Activated CD8-positive, alpha-beta memory T cell treated with anti-CD3 and anti-CD28 coated beads for 4 hours (primary cell): Measurements from ENCODE around the gene FAU.

ENCODE experiments used
- DNase-seq, 2 donors: peaks; one replicate each; pipeline ENCODE4 v3.0.0-alpha.2; 2020; ENCODE audit warnings: low read depth in 2 of 2

The FAU gene

DNA sequence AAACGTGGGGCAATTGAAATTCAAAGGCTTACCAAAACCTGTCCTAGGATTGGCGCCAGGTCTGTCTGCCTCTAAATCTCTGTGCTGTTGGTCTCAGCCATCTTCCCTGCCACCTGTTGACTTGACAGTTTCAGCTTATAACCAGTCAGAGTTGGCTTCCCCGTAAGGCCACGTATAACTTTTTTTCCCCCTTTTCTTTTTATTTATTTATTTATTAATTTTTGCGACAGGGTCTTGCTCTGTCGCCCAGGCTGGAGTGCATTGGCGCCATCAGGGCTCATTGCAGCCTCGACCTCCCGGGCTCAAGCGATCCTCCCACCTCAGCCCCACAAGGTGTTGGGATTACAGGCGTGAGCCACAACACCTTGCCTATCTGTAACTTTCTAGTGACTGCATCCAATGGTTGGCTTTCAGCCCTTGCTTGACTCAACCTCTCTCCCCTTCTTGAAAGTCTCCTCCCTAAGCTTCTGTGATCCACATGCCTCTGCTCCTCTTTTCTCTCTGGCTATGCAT is 13.8 kb upstream of the FAU start:
- DNase-seq = no peak

DNA sequence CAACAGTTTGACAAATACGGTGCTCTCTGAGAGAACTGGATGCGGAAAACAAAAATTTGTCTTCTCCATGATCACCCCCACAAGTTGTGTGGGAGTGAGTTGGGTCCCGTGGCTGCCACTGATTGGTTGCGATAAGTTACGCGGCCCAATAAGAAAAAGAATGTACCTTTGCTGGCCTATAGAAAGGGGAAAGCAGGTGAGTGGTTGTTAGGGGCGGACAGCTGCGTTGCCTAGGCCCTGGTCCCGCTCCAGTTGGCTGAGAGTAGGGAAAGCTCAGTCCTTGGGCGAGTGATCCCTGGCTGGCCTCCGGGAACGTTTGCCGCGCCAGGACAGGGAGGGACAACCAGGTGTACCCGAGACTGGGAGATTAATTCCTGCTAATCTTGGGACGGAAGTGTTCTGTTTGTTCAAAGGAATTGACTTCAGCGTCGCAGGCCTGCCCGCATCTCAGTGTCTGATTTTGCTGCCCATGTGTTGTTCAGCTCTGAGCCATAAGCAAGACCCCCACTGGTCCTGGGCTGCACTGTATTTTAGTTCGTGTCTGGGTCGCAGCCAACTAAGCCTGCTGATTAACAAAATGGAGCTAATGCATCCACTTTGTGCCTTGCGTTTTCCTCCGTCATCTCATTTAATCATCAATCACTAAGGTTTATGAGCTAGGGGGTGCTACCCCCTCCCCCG is 13.2 kb upstream of the FAU start:
- peak; percentile 65 to 76 for DNase-seq

DNA sequence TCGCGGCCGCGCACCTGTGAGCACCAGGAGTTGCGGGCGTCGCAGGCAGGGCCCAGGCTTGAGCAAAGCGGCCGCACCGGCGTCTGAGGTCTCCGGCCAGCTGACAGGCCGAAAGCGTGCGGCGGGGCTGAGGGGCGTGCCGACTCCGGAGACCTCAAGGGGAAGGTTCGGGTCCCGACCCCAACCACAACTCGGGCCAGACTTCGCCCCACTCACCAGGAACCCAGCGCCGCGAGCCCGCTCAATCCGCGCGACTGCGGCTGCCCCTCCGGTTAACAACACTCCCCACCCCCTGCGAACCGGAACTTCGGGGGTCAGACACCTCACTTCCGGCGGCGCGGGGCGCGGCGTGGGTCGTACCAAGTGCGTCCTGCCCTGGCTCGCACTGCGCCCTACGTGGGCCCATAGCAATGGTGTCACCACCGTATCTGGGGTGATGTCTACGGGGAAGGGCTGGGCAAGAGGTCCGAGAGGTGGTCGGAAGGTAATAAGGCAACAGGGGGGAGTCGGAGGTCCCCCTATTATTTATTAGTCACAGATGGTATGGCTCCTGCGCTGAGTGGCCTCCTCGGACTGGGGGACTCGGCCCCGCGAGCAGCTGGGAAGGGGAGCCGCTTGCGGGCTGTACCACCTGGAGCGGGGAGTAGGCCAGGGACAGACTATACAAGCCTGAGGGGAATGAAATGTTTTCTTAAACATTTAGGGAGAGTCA is 12.5 kb upstream of the FAU start, which contains the start of gene SYVN1:
Gene SYVN1, minus strand, starts transcription at position 280 of the 712 bp plus-strand sequence. CDS start 918 bp downstream, outside the sequence.
- DNase-seq = peak; percentile 84 to 89

DNA sequence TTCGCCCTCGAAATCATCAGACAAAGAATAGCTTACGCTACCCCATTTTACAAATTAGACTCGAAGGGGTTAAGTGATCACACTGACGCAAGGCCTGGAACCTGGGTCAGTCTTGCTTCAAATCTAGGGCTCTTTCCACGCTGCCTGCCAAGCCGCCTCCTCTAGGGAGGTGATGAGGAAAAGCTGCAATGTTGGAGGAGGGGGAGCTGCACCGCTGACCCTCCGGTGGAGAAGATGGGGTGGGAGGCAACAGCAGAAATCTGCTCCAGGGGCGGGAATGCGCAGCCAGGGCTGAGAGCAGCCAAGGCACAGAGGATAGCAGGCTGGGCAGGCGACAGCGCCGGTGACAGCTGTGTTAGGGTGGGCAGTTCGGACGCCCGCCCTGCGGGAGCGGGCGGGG is 11.8 kb upstream of the FAU start:
- no peak for DNase-seq

DNA sequence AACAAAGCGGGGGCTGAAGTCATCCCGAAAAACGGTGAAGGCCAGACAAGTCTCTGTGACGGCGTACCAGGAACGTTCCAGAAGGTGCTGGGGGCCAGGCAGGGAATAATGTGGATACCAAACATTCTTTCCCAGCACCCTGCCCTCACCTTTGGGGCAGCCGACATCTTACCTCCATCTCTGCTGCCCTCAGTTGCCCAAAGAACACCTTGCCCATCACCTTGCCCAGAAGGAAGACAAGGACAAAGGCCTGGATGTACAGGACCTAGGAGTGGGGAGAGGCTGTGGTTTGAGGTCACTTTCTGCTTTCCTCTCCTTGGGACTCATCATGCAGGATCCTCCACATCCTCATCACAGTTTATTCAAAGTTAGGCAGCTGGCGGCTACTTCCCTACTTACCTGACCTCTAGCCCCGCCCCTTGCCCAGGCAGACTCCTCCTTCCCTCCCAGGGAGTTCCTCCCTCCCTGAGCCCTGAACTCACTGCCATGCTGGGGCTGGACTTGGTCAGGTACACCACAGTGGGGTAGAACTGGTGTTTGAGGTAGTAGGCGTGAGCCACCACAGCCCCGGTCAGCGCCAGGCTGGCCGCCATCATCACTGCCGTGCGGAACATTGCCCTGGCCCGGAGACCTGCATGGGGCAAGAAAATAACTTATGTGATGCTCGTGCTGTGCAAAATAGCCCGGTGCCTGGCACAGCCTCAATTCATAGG is 11.2 kb upstream of the FAU start:
- no peak for DNase-seq

DNA sequence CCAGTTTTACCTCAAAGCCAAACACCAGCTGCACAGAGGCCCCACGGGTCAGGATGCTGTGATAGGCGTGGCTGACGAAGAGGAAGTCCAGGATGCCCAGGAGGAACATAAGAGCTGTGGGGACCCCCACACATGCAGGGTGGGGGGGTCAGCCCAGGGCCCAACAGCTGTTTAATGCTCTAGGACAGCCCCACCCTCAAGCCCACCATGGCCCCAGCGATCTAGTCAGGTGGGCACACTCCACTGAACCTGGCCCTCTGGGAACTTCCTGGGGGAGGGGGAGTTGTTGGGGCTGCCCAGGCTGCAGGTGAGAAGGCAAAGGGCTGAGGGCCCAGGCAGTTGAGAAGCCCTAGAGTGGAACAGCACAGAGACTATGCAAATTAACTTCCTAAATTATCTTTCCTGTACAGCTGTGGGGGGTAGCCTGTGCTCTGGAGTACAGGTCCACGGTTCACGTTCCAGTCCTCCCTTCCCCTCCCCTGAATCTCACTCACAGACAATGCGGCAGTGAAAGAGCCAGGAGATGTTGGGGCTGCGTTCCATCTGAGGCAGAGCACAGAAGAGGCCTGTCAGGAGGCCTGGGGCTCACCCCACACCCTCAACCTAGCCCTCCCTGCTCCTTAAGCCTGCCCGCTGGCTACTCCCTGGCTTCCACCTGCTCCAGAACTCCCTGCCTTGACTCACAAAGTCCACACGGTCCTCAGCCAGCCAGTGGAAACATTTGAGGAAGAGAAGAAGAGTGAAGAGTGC is 10.5 kb upstream of the FAU start:
- no peak for DNase-seq

DNA sequence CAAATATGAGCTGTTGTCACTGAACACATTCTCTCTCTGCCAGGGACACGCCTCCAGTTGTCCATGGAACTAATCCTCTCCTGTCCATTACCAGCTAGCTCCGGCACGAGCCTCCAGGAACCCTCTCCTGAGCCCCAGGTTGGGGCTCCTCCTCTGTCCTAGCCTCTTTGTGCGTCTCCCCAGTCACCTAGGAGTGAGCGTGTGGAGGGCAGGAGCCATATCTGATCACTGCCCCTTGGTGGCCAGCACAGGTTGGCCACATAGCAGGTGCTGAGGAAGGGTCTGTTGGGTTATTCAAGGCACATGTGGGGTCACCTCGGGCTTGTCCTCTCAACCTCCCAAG is 9.9 kb upstream of the FAU start:
- DNase-seq = no peak

DNA sequence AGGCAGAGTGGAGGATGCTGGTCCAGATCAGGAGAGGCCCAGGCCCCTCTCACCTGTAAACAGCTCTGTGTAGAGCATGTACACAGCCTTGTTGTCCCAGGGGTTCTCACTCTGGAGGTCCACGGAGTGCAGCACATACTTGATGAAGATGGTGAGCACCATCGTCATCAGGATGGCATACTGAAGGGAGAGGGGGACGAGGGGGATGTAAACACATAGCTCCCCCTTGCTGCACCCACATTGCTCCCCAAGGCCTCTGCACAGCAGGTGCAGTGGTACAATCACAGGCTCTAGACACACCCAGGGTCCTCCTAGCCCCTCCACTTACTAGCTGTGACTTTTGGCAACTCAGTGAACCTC is 9.5 kb upstream of the FAU start:
- no peak for DNase-seq

DNA sequence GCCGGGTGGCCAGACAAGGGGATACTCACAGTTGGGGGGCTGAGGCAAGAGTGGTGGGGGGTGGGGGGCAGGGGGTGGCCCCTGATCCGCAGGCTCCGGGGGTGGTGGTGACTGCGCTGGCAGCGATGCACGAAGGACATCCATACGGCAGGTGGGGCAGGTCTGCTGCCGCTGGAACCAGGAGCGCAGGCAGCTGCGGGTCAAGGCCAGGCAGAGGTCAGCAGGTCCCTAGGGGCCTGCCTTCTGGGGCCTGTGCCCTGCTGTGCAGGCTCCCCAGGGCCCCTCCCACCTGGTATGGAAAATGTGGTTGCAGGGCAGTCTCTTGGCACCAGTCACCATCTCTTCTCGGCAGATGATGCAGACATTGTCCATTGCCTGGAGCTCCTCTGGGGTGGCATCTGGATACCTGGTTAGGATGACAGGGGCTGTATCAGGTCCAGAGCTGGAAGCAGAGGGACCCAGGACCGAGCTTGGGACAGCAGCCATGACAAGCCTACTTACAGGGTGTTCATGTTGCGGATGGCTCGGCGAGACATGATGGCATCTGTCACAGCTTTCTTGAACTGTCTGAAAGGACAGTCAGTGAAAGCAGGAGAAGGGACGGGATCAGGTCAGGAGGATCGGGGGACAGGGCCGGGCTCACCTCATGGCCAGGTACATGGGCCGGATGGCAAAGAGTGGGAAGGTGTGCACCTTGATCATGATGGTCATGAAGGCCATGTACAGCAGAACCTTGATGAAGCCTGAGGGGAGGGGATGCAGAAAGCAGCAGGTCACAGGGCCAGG is 8.9 kb upstream of the FAU start:
- no peak for DNase-seq

DNA sequence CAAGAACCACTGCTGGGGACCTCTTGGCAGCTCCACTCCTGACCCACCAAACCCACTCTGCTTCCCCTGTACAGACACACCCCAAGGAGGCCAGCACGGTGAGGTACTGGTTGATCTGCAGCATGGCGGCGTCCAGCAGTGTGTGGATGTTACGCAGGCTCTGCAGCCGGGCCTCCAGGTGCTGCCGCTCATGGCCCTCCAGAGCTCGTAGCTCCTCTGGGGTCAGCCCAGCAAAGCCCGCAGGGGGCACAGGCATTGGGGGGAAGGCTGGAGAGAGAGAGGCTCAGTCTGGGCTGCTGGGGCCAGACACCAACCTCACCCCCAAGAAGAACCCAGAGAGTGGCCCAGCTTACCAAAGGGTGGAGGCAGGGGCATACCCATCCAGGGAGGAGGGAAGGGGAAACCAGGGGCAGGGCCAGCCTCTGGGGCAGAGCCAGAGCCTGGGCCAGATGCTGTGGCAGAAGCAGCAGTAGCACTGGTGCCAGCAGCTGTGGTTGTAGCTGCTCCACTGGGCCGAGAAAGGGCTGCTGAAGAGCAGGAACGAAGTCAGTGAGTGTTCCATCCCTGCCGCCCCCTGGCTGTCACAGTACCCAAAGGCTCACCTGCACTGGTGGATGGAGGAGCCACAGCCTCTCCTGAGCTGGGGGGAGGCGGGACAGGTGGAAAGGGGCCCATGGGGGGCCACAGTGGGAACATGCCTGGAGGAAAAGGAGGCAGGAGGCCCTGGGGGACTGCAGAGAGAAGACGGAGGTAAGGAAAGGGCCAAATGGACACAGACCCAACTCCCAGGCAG is 7.9 kb upstream of the FAU start:
- no peak for DNase-seq

DNA sequence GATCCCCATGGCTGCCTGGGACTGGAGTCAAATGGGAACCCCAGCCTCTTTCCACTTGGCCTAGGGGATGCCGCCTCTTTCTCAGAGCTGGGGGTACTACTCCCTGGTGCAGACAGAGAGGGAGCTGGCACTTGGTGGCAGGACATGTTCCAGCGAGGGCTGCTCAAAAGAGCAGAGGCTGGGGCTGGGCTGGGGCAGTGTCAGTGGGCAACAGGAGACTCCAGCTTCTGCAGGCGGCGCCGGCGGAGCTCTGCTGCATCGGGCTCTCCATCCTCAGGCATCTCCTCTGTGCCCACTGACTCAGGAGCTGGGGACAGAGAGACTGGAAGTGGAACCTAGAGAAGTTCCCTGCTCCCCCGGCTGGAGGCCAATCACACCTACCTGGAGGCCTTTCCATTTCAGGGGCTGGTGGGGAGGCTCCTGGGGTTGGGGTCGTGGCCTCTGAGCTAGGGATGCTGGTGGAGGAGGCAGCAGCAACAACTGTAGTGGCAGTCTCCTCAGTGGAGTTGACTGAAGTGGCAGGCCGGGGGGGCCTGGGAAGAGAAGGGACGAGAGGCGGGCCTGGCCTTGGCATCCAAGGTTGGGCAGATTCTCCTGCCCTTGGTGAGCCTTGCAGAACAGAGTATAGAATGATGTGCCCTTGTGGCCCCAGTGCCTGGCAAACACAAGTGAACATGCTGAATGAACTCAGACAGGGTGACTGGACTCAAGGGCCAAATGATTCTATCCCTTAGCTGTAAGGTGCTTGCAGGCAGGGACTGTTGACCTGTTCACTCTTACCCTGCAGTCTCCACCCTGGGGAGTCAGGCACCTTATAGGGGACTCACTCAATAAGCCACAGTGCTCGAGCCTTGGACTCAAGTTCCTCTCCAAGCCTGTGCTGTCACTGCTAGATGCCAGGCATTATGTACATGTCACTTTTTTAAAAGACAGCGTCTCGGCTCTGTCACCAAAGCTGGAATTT is 6.5 kb upstream of the FAU start:
- DNase-seq = no peak

DNA sequence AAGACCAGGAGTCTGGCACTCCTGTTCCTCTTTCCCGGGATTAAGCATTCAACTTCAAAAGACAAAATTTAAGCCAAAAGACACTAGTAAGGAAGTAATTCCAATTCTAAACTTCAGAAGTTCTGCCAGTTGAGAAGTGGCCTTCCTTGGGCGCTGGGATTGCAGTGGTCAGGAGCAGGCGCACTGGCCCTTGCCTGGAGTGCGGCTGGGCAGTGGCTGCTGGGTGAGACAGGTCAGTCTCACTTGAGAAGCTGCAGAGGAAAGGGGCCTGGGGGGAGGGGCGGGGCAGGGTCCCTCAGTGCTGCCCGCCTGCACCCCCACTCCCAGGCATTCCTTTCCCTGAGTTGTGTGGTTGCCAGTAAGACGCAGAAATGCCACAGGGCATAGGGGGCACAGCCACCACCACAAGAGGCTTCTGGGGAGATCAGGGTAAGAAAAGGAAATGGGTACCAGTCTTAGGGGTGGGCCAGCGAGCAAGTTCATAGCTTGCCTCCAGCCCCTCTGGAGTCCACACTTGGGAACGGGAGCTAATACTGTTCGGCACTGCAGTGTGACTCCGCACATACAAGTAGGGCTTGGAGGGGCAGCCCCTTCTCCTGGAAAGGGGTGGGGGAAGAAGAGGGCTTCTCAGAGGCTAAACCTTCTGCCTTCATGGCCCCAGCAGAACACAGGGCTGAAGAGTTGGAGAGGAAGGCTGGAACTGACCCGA is 5.7 kb upstream of the FAU start:
- DNase-seq = no peak

DNA sequence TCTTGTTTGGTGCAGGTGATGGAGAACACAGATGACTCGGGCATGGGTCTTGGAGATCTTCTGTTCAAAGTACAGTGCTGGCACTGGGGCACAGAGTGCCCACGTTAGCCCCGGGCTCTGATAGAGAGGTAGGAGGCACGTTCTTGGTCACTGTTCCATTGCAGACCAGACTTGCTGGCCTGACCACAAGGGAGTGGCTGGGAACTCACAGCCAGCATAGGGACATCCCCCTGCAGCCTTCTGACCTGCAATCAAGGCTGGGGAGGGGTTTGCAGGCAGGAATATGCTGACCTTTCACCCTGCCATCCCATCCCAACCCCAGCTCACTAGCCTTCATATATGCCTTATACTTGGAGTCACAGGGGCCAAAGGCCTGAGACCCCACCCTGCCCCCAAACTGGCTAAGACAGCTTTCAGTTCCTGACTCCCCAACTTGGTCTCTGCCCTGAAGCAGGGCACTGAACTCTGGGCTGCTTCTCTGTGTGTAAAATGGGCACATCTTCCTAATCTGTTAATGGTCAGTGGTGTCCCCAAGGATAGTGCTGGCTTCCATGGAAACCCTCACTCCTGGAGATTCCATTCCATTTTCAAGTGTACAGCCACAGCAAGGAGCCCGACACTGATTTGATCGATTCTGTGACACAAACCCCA is 4.8 kb upstream of the FAU start:
- DNase-seq = no peak

DNA sequence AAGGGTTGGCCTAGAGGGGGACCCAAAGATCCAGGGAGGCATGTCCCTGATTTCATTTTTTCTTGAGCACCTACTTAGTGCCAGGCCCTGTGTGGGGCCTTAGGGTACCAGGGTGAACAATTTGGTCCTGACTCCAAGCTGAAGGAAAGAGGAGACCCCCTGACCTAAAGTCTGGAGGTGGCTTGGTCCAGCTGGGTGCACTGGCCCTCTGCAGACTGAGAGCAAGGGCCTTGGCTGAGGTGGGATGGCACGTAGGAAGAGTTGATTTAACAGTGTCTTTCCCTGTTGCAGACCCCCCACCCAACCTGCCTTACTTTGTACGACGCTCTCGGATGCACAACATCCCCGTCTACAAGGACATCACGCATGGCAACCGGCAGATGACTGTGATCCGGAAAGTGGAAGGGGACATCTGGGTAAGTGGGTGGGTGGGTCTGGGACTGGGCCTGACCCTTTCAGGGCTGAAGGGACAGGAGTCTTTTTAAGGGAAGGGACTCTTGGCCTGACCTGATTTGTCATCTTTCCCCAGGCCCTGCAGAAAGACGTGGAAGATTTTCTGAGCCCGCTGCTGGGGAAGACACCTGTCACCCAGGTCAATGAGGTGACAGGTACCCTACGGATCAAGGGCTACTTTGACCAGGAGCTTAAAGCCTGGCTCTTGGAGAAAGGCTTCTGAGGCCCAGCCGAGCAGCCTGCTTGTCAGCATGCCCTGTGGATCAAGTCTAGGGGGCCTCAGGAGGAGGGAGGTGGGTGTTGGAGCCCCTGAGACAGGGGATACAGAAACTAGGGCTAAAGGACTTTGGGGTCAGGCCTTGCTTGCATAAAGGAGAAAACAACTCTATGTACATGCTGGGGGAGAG is 3.5 kb upstream of the FAU start:
- DNase-seq = no peak

DNA sequence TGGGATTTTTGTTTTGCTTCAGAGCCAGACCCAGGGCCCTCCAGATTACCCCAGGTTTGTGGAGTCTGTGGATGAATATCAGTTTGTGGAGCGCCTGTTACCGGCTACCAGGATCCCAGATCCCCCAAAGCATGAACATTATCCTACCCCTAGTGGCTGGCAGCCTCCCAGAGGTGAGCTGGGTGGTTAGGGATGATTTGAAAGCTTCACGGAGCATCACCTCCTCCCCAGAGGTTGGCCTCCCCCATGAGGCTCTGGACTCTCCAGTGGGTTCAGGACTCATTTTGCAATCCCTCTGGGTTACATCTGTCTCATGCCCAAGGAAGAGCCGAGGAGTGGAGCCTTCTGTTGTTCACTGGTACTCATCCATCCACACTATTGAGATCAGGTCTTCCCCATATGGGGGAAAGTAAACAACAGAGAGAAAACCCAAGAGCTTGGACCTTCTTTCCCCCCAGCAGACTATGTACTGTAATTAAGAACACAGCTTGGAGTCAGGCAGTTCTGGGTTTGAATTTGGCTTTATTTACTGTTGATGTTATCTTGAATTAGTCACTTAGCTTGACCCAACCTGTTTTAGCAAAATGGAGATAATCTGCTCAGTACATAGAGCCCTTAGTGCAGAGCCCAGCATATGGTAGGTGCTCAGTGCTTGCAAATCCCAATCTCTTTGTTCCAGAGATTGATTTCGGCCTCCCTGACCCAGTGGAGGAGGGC is 2.7 kb upstream of the FAU start:
- no peak for DNase-seq

DNA sequence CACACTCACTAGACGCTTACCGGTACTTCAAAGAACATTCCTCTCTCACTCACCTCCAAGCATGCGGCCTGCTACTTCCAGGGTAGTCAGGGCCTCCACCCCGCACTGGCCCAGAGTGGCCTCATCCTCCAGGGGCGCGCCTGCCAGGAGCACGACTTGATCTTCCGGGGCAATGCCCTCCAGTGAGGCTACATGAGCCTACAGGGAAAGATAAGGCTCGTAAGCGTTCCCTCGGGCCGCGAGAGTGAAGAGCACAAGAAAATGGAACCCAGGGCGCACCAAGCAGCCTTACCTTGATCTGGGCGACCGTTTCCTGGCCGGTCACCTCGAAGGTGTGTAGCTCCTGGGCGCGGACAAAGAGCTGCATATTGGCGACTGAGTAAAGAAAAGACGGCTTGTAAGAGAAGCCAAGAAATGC is 478 bp downstream of the FAU start:
- DNase-seq = no peak

DNA sequence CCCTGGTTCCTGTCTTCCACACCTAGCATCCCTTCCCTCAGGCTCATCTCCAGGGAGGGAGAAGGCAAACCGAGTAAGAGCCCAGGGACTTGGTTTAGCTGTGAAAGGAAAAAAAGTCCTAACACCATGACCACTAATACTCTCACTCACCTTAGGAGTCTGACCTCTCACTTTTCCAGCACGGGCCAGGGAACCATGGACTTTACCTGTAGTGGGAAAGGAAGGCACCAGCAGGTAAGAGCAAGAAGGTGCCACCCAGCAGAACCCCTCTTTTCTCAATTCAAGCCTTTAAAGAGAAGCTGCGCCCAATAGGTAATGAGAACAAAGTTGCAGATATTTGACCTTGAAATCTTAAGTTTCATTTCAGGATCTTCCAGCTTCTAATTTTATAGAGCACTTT is 1.1 kb downstream of the FAU start:
- DNase-seq = no peak
